Activated CD8-positive, alpha-beta T cell treated with anti-CD3 and anti-CD28 coated beads for 36 hours (primary cell): ENCODE data around the gene NLRP14. TPM values are rescaled to one million over a fixed set of nuclear protein-coding genes. Genes with fewer than 3 reads are reported as not detected.

Experiments used
- ATAC-seq: fragments of 200-7000 bp; cut with Tn5 transposase; one replicate; pipeline ENCODE4 v1.10.0; 2021; ENCODE audit warnings: mild to moderate bottlenecking, moderate library complexity
- CTCF ChIA-PET: fragments of 350-600 bp; sonication (Branson Sonifier 250); formaldehyde crosslinking; loops from one replicate; lab custom pipeline; 2021; ENCODE audit warnings: antibody characterized with exemption; lab: Charles Lee
- POLR2A ChIA-PET: fragments of 350-600 bp; sonication (Branson Sonifier 250); formaldehyde crosslinking; loops from one replicate; lab custom pipeline; 2021; ENCODE audit warnings: antibody characterized with exemption; lab: Charles Lee
- DNase-seq: peaks from one replicate; pipeline ENCODE4 v3.0.0-alpha.2; 2020
- H3K27ac Mint-ChIP-seq: one replicate; pipeline ENCODE4 v1.8.0; 2021; ENCODE audit warnings: mild to moderate bottlenecking, mixed read lengths
- H3K27me3 Mint-ChIP-seq: one replicate; pipeline ENCODE4 v1.8.0; 2021; ENCODE audit warnings: mixed read lengths
- H3K36me3 Mint-ChIP-seq: one replicate; pipeline ENCODE4 v1.8.0; 2021; ENCODE audit warnings: low read depth, mixed read lengths
- H3K4me1 Mint-ChIP-seq: one replicate; pipeline ENCODE4 v1.8.0; 2021; ENCODE audit warnings: low read depth, mixed read lengths
- H3K4me3 Mint-ChIP-seq: one replicate; pipeline ENCODE4 v1.8.0; 2021; ENCODE audit warnings: mild to moderate bottlenecking, moderate library complexity, mixed read lengths
- H3K9me3 Mint-ChIP-seq: one replicate; pipeline ENCODE4 v1.8.0; 2021; ENCODE audit warnings: mixed read lengths
- CTCF ChIP-seq: fragments of 200-600 bp; IDR thresholded peaks from one replicate; pipeline ENCODE4 v1.8.0; 2022; ENCODE audit warnings: antibody characterized with exemption, mild to moderate bottlenecking
- intact Hi-C: fragments of 100-400 bp; cut with micrococcal nuclease; formaldehyde crosslinking; loops from one replicate; pipeline ENCODE4 v1.10.0; 2022
- total RNA-seq, 2 experiments: library from RNA; stranded (reverse); gene quantifications; one replicate each; pipeline ENCODE4 v1.2.3, GENCODE V29; 2021

NLRP14 gene
- total RNA-seq, result under 1 TPM; 0.11 to 0.16 TPM

GRCh38 chr11:7020183-7020917, at the start of gene NLRP14, which contains the start of gene ZNF214:
TSS of gene NLRP14 (plus strand) at chr11:7020479. CDS start at chr11:7038587, 18,108 bp downstream.
TSS of gene ZNF214 (minus strand) at chr11:7020346. CDS start at chr11:7002835, 17,511 bp downstream.
- Mint-ChIP-seq H3K4me1 (no peaks in the 10 kb centered on the region), H3K27ac (no peak within 1 kb of the TSS), H3K4me3 (peak within 1 kb of the TSS; percentile 7), H3K36me3 (no peaks in the 10 kb centered on the region), H3K27me3 (peaks cover 26% of the 10 kb centered on the region), H3K9me3 (no peaks in the 10 kb centered on the region)
- intact Hi-C loops, result no loop called here
- ChIA-PET POLR2A (interaction anchor here (0.6 kb wide), 1 partner anchor 966 kb away, joined by 3 read pairs; the partner anchor contains the start of gene EIF3F), CTCF (no interaction called here)
- DNase-seq (no peak), ATAC-seq (no peak)
- TF ChIP-seq CTCF, result no peak

- H3K4me1 Mint-ChIP-seq, result no peaks in the 10 kb centered on the region
- DNase-seq (no peak), ATAC-seq (no peak)
- H3K36me3 Mint-ChIP-seq, result no peaks in the 10 kb centered on the region
- ChIA-PET POLR2A (no interaction called here), CTCF (interaction anchor here (0.7 to 0.9 kb wide), 2 partner anchors 13 to 14 kb away, joined by 3 read pairs; no protein-coding TSS in a partner anchor)
- intact Hi-C loops, result no loop called here
- H3K27ac Mint-ChIP-seq, result no peak overlapping the region
- H3K9me3 Mint-ChIP-seq, result no peaks in the 10 kb centered on the region
- H3K4me3 Mint-ChIP-seq, result no peak overlapping the region
- TF ChIP-seq CTCF, result no peak
- peaks cover 4% of the 10 kb centered on the region for H3K27me3 Mint-ChIP-seq
Observed at GRCh38 chr11:6979365-6979764, 40.9 kb upstream of the NLRP14 start.

GRCh38 chr11:6986487-6986886, 33.8 kb upstream of the NLRP14 start:
- ChIA-PET CTCF (no interaction called here), POLR2A (interaction anchor here (0.7 kb wide), 1 partner anchor 219 kb away, joined by 3 read pairs; no protein-coding TSS in a partner anchor)
- H3K36me3 Mint-ChIP-seq, result no peaks in the 10 kb centered on the region
- ATAC-seq (no peak), DNase-seq (no peak)
- H3K9me3 Mint-ChIP-seq, result no peaks in the 10 kb centered on the region
- intact Hi-C loops, result no loop called here
- H3K4me3 Mint-ChIP-seq, result no peak overlapping the region
- TF ChIP-seq CTCF, result no peak
- no peak overlapping the region for H3K27ac Mint-ChIP-seq
- peaks cover 3% of the 10 kb centered on the region for H3K27me3 Mint-ChIP-seq
- no peaks in the 10 kb centered on the region for H3K4me1 Mint-ChIP-seq

- ATAC-seq (no peak), DNase-seq (no peak)
- Mint-ChIP-seq H3K9me3 (no peaks in the 10 kb centered on the region), H3K4me1 (no peaks in the 10 kb centered on the region), H3K27ac (no peak overlapping the region), H3K4me3 (no peak overlapping the region), H3K27me3 (peaks cover 1% of the 10 kb centered on the region), H3K36me3 (no peaks in the 10 kb centered on the region)
- intact Hi-C loops, result no loop called here
- TF ChIP-seq CTCF, result no peak
- ChIA-PET CTCF (no interaction called here), POLR2A (no interaction called here)
Observed at GRCh38 chr11:6988506-6988905, 31.8 kb upstream of the NLRP14 start.

- no peaks in the 10 kb centered on the region for H3K9me3 Mint-ChIP-seq
- intact Hi-C loops, result no loop called here
- POLR2A ChIA-PET, result no interaction called here
- no peak for ATAC-seq
- no peaks in the 10 kb centered on the region for H3K4me1 Mint-ChIP-seq
- DNase-seq, result no peak
- CTCF ChIA-PET, result no interaction called here
- no peak overlapping the region for H3K27ac Mint-ChIP-seq
- H3K27me3 Mint-ChIP-seq, result no peaks in the 10 kb centered on the region
- H3K4me3 Mint-ChIP-seq, result no peak overlapping the region
- TF ChIP-seq CTCF, result no peak
- H3K36me3 Mint-ChIP-seq, result no peaks in the 10 kb centered on the region
Observed at GRCh38 chr11:6991227-6991626, 29.1 kb upstream of the NLRP14 start.
